ENCODE data around the gene TRIM10.

Gene TRIM10, protein sequence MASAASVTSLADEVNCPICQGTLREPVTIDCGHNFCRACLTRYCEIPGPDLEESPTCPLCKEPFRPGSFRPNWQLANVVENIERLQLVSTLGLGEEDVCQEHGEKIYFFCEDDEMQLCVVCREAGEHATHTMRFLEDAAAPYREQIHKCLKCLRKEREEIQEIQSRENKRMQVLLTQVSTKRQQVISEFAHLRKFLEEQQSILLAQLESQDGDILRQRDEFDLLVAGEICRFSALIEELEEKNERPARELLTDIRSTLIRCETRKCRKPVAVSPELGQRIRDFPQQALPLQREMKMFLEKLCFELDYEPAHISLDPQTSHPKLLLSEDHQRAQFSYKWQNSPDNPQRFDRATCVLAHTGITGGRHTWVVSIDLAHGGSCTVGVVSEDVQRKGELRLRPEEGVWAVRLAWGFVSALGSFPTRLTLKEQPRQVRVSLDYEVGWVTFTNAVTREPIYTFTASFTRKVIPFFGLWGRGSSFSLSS

DNA sequence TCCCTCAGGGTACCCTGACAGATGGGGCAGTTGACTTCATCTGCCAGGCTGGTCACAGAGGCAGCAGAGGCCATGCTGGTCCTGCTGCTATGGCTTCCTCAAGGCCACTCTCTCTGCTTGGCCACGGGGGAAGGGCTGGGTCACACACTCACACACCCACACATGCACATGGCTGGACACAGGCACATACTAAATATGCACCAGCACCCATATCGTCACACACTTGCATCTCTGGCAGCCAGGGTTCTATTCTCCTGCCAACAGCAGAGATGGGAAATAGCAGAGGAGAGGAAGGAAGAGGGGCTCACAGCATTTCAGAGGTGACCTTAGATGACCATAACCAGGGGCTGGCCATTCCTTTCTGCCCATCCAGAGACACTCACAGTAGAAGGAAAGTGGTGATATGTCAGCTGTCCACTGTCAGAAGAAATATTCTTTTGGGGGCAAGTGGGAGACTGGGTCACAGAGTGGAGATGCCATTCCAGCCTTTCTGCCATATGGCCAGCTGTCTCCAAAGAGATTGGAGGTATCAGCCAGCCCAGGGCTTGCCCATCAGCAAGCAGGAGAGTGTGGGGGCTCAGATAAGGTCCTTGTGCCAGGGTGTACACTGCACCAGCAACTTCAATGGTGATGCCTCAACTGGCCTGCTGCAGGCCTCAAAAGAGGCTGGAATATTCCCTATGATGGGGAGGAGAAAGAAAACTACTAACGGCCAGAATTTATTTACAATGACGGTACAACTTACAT lies at the start of gene TRIM10:
TRIM10 (minus strand) TSS at position 427 of the 747 bp plus-strand sequence; CDS start at position 74, 353 bp downstream.
- no peak for DNase-seq (ENCODE audit: low spot score)

DNA sequence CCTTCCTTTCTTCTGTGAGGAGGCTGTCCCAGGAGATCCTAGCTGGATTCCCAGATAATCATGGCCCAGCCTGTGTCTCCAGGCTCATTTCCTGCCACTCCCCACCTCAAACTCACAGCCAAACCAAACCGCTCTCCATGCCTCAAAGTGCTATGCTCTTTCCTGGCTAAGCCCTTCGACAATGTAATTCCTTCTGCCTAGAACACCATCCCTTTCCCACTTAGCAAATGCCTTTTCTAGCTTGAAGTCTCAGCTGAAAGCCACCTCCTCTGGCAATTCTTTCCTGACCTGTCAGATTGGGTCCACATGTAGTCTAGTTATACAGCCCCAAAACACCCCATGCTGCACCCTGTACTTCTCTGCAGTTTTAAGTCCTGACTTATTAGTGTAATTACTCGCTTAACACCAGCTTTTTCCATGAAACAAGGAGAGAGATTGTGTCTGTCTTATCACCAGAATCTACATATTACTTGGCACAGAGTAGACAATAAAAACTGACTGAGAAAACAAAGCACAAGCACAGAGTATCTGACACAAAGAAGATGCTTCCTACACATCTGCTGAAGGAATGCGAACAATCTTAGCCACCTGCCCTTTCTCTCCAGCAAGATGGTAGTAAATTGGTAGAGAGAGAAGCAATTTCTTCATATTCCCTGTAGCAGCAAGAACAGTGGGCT lies 46.7 kb upstream of the TRIM10 start:
- DNase-seq (ENCODE audit: low spot score): no peak

DNA sequence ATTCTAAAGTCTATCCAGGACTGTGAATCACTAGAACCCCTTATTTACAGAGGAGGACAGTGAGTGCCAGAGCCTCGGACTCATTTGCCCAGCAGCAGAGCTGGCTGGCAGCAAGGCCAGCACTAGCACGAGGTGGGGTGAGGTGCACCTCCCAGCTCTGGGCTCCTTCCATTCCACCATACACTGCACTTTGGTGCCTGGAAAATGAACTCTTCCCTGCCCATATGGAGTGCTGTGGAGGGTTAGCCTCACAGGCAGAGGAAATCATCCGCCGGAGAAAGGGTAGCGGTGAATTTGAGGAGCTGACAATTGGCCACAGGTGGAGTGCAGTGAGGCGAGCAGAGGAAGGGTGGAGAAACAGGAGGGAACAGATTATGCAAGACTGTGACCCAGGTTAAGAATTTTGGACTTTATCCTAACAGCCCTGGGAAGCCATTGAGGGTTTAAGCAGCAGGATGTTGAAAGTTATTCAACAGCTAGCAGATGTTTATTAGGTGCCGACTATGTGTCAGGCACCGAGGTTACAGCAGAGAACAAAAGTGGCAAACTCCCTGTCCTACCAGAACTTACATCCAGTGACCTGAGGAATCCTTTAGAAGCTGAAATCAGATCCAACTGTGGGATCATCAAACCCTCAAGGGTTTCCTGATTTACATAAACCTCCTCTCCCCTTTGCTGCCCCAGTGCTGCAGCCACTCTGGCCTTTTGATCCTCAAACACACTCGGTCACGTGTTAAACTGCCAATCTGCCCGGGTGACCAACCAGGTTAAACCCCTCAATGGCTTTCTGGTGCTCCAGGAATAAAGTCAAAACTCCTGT lies 46.0 kb upstream of the TRIM10 start:
- no peak for DNase-seq (ENCODE audit: low spot score)

DNA sequence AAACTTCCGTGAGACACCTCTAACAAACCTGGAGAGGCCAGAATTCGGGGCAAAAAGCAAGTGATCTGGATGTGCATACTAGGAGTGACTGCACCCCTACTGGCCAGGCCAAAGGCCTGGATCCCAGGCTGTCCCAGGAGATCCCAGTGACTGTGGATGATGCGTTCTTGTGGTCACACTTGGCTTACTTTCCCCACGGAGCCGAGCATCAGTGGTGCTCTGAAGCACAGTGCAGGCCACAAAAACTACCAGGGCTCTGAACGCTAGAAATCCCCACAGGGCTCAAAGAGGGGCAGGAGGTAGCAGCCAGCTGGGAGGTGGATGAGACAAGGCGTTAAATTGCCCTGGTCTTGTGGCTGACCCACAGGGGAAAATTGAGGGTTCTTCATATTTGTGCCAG lies 45.1 kb upstream of the TRIM10 start:
- no peak for DNase-seq (ENCODE audit: low spot score)

DNA sequence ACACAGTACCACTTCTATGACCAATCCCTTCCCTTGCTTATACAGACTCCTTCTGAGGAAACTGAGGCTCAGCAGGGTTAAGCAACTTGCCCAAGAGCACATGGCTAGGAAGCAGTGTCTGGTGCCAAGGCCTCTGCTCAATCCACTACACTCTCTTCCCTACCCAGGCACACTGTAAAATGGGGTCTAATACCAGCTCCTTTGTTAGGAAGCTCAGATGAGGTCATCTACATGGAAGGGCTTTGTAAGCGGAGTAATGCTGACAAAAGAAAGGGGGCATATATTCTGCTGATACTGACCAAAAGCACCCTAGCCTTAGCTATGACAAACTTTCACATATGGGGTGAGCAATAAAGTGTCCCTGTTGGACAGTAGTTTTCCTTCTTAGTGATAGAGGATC lies 43.1 kb upstream of the TRIM10 start:
- DNase-seq (ENCODE audit: low spot score): no peak

DNA sequence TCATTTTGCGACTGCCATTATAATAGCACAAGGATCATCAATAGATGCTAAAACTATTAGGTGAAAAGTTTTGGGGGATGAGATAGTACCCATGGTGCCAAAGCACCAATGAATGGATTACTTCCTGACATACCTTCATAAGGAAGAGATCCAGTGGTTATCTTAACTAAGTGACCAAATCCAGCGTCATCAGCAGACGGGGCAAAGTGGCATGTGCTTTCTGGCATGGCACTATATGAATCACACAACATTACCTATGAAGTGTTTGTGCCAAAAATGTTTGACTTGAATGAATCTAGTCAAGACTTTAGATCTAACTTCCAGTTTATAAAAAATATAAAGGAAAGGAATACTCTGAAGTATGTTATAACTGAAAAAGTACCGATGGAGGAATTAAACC lies 41.4 kb upstream of the TRIM10 start:
- DNase-seq (ENCODE audit: low spot score): no peak

DNA sequence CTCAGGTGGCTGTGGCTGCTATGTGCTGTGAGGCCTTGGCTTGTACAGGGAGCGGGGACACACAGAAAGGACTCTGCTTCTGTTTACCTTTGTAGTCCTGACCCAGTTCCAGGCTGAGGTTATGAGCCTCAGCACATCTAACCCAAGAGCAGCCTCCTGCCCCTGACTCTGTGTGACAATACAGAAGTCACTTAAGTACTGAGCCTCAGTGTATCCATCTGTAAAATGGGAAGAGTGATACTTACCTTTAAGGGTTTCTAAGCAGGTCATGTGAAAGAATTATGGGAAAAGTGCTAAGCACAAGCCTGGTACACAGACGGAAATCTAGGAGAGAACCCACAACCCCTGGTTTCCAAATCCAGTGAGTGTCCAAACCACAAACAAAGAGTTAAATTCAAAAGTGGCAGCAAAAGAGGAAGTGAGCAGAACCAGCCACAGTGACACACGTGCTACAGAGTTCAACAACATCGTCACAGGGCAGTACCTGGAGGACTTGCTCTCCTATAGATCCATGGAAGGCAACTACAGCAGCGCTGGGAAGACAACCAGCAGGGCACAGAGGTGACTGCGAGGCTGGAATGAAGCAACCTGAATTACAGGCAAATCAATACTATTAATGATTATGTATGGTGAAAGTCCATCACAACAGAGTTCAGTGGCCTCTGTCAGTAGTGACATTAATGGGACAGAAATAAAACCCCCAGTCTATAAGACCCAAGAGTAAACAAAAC lies 39.7 kb upstream of the TRIM10 start:
- DNase-seq (ENCODE audit: low spot score): no peak

DNA sequence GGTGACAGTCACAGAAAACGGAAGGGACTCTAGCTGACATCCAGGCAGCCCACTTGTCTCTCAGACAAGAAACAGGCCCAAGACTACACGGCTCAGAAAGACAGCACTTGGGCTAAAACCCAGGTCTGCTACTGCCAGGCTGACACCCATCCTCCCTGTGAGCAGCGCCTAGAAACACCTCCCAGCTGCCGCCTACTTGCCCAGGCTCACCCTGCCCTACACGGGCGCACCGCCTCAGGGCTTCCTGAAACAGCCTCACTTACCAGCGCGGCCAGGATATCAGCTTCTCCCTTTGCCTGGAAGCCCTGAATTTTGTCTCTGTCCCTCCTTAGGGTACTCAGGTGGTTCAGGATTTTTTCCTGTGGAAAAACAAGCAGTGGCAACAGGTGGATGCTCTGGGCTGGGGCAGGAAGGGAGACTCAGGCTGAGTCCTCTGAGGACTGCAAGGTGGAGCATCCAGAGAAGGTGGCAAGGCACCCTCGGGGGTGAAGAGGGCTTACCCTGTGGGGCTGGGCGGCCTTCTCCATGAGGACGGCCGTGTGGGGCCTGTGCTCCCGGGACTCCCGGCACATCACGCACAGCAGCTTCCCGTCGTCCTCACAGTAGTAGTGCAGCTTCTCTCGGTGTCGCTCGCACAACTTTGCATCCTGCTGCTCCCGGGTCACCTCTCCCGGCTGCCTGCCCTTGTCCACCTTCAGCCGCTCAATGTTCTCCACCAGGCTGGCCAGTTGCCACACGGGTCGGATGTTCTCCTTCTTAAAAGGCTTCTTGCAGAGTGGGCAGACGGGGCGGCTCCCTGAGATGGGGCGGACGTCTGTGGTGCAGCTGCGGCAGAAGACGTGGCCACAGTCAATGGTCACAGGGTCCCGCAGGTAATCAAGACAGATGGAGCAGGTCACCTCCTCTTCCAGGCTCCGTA lies 37.4 kb upstream of the TRIM10 start:
- no peak for DNase-seq (ENCODE audit: low spot score)

DNA sequence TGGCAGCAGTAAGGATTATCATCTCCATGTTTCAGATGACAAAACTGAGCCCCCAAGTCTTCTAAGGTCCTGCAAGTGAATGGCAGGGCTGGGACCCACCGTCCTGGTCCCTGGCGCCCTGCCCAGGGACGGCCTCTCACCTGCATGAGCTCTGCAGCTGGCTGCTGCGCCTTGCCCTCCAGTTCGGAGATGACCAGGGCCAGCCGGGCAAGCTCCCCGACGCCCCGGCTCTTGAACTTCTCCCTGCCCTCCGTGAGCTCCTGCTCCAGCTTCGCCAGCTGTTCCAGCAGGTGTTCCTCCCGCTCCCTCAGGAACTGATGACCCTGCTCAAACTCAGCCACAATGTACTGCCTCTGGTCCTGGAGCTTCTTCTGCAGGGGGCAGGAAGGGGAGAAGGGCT lies 35.4 kb upstream of the TRIM10 start:
- no peak for DNase-seq (ENCODE audit: low spot score)

DNA sequence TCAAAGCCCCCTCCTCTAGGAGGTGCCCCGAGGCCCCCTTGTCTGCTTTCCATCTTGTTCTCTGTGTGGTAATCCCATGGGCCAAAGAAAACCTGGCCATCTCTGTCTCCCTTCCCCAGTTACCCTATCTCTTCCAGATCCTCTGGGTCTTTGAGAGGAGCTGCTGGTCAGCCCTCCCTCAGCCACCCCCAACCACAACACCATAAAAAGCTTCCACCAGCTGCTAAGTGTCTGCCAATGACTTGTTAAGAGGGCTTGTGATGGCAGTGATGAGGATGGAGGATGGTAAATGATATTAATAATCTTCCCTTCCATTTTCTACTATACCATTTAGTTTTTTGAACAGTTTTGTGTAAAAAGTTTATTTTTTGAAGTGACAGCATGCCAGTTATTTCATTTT lies 34.9 kb upstream of the TRIM10 start:
- no peak for DNase-seq (ENCODE audit: low spot score)

DNA sequence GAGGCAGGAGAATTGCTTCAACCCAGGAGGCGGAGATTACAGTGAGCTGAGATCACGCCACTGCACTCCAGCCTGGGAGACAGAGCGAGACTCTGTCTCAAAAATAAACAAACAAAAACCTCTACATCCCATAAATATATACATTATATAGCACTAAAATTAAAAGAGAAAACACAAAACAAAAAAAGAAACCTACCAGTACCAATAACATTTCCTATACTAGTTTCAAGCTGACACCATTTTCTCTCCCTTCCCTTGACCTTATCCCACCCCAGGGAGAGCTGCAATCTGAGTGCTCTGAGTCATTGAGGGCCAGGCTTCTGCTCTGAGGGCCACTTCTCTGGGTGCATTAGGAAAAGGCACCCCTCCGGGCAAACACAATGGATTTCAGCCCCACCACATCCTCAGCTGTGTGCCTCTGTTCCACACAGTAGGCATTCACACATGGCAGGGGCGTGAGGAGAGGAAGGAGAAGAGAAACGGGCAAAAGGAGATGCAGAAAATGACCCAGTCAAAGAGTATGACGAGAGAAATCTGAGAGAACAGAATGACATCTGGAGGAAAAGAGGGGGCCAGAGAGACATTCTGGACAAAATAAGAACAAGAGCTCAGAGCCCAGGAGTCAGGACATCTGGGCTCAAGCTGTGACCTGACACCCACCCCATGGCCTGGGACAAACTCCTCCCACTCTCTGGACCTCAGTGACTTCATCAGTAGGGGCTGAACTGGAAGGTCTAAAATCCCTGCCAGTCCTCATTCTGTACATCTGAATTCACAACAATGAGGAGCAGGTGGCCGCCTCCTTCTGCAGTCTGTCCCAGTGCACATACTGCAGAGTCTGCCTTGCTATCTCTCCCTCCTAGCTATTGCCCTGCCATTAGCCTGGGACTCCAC lies 34.0 kb upstream of the TRIM10 start:
- DNase-seq (ENCODE audit: low spot score): no peak

DNA sequence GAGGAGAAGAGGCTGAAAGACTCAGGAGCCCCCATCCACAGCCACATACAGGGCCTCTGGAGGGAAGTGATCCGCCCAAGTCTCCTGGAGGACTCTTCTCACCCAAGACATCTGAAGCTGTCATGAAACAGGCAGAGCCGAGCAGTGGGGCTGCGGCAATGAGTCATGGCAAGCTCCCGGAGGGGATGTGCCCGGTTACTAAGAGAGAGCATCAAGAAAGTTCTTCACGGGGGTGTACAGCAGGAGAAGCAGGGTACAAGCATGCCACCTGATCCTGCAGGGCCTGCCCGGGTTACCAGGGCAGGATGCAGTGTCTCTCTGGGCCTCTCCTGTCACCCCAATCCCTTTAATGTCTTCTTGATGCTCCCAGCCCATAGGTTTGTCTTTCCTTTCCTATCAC lies 31.1 kb upstream of the TRIM10 start:
- DNase-seq (ENCODE audit: low spot score): no peak

DNA sequence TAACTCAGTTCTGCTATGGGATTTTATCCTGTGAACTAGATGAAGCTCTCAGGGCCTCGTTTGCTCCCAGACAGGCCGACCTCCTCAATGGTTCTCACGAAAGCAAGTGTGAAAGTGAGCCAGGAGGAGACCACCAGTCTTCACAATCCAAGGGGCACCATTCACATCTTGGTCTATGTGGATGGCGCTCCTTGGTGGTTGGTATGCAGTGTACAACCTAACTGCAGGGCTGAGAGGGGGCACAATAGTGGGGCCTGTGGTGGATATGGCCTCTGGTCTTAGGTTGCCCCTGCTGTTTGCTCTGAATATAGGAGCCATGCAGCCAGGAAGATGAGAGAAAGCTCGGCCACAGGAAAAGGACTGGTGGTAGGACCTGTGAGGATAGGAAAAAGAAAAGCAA lies 27.5 kb upstream of the TRIM10 start:
- DNase-seq (ENCODE audit: low spot score): no peak

DNA sequence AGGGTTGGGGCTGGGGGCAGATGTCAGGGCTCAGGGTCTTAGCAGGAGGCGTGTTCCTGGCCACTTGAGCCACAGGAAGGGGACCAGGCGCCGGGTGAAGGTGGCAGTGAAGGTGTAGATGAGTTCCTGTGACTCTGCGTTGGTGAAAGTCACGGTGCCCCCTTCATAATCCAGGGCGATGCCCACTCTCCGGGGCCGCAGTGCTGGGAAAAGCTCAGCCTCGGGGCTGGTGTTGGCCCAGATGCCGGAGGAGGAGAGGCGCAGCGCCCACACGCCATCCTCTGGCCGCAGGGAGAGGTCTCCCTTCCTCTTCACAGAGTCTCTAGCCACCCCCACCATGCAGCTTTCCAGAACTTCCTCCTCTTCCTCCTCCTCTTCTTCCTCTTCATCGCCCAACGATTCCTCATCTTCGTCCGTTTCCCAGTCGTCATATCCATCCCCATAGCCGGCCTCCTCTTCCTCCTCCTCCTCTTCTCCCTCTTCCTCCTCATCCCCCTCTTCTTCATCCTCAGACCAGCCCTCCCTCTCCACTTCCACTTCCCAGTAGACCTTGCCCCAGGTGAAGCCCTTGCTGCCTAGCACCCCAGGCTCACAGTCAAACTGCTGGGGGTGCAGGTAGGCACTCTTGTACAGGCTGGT lies 25.0 kb upstream of the TRIM10 start:
- DNase-seq (ENCODE audit: low spot score): no peak

DNA sequence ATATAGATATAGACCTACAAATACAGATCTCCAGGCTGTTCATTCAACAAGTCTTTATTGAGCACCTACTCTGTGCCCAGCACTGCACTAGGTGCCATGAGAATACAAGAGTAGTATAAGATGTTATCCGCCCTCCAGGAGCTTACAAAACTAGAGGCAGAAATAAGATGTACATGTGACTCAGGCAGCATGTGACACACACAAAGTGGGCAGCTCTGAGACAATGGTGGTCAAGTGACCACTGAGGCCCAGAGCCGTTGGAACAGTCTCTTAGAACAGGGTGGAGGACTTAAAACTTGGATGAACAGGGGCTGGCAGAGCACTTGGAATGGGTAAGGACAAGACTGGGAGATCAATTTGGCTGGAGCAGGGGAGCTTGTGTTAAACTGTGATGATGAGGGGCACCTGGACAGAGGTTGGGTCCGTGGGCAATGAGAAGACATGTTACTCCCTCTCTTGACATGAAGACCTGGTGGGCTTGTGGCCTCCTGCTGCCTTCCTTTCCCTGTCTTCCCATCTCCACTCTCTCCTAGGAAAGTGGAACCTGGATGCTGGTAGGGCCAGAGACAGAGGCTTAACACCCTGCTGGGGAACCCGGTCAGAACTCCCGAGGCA lies 23.5 kb upstream of the TRIM10 start:
- no peak for DNase-seq (ENCODE audit: low spot score)

DNA sequence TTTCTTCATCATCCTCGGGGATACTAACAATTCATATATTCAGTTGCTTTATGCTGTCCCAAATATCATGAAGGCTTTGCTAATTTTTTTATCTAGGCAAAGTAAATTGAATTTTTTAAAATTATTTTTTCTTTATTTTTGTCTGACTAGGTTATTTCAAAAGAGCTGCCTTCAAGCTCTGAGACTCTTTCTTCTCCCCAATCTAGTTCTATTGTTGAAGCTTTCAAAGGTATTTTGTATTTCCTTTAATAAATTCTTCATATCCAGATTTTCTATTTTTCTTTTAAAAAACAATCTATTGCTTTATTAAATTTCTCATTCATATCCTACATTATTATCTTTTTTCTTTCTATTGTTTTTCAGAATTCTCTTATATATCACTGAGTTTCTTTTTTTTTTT lies 19.1 kb upstream of the TRIM10 start:
- DNase-seq (ENCODE audit: low spot score): no peak

DNA sequence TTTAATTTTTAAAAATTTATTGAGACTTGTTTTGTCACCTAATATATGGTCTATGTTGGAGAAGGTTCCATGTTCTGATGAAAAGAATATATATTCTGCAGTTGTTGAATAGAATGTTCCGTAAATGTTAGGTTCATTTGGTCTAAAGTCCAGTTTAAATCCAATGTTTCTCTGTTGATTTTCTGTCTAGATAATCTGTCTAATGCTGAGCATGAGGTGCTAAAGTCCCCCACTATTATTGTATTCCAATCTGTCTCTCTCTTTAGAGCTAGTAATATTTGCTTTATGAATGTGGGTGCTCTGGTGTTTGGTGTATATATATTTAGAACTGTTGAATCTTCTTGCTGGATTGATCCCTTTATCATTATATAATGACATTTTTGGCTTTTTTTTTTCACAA lies 17.8 kb upstream of the TRIM10 start:
- DNase-seq (ENCODE audit: low spot score): no peak

DNA sequence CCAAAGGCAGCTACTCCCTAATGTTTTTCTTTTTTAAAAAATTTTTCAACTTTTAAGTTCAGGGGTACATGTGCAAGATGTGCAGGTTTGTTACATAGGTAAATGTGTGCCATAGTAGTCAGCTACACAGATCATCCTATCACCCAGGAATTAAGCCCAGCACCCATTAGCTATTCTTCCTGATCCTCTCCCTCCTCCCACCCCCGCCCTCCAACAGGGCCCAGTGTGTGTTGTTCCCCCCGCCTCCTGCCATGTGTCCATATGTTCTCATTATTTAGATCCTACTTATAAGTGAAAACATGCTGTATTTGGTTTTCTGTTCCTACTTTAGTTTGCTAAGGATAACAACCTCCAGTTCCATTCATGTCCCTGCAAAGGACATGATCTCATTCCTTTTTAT lies 14.8 kb upstream of the TRIM10 start:
- no peak for DNase-seq (ENCODE audit: low spot score)

Data from Ammon's horn (tissue), 1 donor.